8988T (cell line): Measurements from ENCODE around the gene GNAQ.

Source experiments
- DNase-seq: peaks from one replicate; pipeline ENCODE4 v3.0.0; 2011

The GNAQ gene

DNA sequence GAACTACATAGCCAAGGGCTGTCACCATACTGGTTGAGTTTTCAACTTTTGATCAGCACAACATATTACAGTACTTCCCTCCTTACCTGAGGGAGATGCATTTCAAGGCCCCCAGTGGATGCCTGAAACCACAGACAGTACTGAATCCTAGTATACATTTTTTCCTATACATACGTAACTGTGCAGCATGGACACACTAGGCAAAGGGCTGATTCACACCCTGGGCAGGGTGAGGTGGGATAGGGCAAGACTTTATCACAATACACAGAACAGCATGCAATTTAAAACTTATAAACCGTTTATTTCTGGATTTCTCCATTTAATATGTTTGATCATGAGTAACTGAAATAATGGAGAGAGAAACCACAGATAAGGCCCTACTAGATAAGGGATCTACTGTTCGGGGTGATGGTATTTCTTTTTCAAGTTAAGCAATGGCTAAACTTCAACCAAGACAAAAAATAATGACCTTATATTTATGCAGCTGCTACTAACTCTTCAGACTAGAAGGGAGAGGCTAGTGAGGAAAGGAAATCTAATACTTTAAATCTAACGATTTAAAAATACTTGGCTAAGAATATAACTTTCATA, 196.6 kb downstream of the GNAQ start:
- DNase-seq, result no peak

DNA sequence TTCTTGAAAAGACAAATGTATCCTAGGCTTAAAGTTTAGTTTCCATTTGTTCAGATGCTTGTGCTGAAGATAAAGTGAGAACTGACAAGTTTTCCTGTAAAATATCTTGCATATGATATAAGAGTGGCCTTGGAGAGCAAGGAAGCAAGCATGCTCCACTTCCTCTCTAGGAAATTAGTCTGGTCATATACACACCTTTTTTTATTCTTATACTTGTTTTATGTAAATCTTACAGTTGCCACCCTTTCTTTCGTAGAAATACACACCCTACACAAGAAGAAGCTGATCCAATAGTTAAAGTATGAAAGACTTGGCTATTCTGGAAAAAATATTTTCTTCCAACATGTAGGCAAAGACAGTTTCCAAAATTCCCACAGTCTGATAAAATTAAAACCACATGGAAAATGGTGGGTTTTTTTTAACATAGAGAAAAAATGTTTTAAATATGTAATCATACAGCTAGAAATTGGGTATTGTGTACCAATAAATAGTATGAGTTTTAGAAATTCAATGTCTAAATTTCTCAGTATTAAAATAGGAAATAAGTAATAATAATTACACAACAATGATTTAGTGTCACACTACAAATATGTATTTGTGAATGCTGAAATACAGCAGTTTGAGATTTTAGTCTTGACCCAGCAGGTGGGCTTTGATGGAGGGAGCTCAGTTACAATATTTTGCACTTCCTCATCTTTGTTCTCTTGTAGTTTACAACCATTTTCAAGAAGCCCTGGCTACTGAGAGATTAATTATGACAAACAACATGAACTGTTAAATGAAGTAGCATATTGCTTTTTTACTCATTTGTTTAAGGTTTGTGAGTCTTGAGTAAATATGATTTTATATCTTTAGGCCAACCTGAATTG, 197.8 kb downstream of the GNAQ start:
- no peak for DNase-seq

- DNase-seq, result no peak
These were observed 199.0 kb downstream of the GNAQ start for GRCh38 chr9:77832639-77833038.

DNA sequence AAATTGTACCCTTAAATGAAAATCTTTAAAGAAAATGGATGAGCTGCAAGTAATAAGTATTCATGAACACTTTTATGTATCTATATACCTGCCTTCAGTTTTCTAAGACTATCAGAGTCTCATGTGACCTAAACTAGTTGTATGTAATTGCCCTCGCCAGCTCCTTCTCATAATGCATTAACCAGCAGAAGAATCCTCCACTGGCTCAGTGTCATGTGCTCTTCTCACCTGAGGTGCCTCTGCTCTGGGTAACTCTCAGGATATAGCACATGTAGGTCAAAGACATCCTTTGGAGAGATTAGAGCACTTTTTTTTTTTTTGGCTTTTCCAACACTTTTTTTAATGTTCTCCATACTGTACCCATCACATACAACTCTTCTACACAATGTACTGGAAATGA, 199.8 kb downstream of the GNAQ start:
- no peak for DNase-seq

- DNase-seq, result no peak
These were observed 200.9 kb downstream of the GNAQ start for GRCh38 chr9:77830618-77831285.

DNA sequence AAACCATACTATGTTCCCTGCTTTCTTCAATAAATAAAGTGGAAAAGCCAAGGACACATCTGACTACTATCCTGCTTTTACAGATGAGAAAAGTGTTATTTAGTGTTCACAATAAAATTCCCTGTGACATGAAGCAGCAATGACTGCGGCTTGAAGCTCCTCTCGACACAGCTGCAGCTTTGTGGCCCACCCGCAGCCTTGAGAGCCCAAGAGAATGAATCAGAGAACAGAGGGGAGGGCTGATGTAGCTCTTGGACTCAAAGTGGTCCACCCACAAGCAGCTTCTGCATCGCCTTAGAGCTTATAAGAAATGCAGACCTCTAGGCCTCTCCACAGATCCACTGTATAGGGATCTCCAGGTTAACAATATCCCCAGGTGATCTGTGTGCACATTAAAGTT, 202.2 kb downstream of the GNAQ start:
- no peak for DNase-seq

DNA sequence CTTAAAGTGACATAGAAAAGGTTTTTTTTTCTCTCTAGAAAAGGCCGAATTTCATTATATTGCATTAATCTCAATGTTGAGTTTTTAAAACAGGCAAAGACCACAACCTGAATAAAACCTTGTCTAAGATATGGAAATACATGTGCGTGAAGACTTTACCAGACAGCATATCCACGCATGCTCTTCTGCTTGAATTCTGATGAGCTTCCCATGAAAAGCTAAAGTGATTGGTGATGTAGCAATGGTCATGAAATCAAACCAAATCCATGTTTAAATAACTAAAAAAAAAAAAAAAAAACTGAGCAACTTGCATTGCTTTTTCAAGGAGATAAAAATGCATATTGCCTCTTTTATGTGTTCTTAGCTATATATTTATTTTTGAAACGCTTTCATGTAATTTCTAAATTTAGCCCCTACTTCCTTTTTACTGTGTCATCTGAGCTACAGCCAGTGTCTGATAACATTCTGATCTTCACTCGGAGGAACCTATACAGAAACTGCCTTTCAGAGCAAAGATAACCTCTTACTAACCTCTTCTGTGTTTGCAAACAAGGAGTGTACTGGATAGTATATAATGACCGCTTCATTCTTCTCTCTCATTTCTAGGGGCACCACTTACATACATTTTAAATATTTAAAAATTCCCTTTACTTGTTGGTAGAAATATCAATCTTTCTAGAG, 204.4 kb downstream of the GNAQ start:
- DNase-seq, result no peak

- no peak for DNase-seq
These were observed 205.0 kb downstream of the GNAQ start for GRCh38 chr9:77826621-77827020.

GRCh38 chr9:77826116-77826515, 205.5 kb downstream of the GNAQ start:
- no peak for DNase-seq

DNA sequence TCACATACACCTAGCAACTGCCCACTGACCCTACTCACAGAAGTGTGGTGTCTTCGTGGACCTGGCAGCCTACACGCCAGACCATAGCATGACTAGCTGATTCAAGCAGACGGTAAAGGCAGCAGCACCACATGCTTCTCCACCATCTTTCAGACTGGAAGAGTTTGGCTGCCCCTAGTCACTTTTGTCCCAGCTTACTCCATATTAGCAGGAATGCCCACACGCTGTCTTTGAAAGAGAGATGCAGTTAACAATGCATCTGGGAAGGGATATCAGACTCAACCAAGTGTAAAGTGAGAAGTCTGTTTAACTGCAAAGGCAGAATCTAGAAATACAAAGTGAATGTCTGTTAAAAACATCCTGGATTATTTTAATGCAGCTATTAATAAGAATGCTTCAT, 206.2 kb downstream of the GNAQ start:
- no peak for DNase-seq

DNA sequence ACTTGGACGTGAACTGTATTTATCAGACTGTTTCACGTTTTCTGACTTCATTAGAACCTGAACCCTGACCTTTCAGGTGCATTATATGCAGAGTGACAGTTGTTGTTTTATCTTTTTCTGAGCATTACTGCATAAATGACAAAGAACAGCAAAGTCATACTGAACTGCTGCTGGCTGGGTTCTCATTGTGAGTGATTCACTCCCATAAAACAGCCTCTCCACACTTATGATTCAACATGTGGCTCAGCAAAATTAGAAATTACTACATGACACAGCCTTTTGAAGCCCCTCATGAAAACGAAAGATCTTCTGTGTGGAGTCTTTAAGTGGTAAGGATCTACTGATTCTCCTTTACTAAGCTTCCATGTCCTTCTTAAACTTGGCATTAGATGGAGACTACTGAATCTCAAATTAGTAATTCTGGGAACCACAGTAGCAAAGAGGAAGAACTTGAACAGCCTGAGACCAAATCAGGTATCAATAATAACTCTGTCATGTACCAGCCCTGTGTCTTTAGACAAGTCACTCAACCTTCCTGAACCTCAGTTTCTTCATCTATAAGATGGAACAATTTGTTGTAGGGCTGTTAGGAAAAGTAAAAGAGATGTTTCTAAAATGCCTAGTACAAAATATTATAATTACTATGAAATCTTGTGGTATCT, 211.2 kb downstream of the GNAQ start:
- no peak for DNase-seq

DNA sequence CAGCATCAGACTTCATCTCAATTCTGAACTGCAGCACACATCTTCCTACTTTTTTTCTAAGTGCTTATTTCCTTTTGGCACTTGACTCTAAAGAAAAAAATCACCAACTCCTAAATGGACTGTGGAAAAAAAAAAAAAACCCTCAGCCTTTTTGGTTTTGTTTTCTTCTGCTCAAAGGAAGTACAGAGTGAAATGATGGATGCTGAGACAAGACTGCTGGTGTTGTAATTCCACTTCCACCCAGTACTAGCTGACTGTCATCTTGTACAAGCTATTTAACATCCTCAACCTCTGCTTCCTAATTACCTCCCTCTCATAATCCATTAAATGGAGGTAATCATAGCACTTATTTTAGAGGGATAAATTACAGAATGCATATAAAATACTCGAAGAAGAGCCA, 212.0 kb downstream of the GNAQ start:
- no peak for DNase-seq

DNA sequence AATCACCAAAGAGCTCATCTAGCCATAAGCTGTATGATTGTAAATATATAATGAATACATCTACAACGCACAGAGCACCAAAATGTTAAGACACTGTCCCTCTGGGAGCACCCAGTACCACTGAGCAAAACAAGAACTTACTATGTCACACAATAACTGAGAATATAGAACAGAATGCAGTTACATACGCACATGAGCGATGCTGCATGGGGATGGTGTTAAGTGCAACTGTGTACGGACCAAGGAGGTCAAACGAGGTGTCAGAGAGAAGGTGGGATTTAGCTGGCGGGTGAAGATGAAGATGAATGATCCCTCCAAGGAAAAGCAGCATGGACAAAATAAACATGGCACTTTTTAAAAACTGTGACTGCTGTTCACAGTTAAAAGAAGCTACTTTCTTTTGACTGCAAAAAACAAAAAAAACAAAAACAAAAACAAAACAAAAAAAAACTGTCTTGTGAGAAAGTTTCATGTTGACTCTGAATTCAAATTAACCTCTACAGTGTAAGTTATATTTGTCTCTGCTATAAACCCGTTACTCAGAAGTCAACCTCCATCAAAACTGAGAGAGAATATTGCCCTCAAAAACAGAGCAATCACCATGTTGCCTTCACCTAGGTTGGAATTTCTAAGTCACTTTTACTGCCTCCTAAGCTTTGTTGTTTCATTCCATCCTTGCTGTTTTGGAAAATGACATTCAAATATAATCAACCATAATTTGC, 213.9 kb downstream of the GNAQ start:
- no peak for DNase-seq

DNA sequence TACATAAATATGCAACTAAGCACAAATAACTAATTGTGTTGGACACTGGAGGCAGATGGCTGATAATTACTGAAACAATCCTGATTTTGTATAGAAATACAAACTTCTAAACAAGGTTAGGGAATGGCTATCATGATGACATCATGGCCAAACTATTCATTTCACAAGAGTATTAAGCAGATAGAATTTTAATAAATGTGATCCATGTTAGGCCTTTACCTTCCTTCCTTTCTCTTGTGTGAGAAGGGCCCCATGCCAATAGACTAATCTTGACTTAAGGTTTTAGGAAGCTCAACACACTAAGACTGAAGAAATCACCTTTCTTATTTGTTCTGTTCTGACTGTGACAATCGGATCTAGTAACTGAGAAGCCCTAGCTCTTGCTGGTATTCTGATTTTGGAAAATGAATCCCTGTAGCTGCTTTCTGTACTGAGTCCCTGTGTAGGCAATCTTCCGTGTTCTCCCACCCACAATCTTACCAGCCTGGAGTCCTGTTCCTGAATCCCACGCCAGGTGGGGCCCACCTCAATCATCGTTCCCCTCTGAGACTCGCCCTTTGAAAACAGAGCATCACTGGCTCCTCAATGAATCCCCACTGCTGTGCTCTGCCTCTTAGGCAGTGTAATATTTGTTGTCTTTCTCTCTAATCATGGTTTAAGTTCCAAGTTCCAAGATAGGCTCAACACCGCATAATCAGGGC, 214.8 kb downstream of the GNAQ start:
- no peak for DNase-seq

- no peak for DNase-seq
These were observed 216.4 kb downstream of the GNAQ start for GRCh38 chr9:77815260-77815659.

DNA sequence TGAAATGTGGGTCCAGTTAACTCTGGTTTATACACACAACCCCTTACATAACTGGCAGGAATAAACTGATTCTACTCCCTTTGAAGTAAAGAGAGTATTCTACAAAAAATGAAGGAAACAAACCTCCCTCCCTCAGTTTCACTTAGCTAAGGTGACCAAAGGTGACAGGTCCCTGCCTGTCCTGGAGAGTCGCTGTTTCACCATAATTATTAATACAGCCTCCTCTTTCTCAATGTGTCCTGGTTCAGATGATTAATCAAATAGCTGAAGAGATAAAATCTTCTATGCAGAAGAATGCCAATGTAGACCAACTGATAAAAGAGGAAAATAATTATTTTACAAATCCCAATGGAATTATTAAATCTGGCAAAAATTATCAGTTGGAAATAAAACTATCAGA, 219.8 kb downstream of the GNAQ start:
- no peak for DNase-seq

GRCh38 chr9:77810637-77811119, 220.9 kb downstream of the GNAQ start:
- no peak for DNase-seq

- no peak for DNase-seq
These were observed 221.6 kb downstream of the GNAQ start for GRCh38 chr9:77810047-77810446.

DNA sequence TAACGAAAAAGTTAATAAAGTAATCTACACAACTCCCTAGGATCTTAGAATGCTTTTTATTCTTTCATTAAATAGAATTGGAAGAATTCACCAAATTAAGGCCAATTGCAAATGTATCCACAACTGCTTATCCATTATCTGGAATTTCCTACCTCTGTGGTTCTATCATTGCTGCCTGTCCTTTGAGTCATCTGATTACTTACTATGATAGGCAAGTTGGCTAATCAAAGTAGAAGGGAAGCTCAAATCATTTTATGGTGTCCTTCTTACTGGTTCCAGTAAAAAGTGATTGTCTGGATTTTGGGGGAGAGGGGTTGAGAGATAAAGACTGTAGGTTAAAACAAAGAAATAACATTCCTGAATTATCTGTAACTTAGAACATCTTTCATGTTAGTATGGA, 222.1 kb downstream of the GNAQ start:
- no peak for DNase-seq

GRCh38 chr9:77808751-77809081, 222.9 kb downstream of the GNAQ start:
- no peak for DNase-seq
